K562 (cell line): ENCODE results near the gene CHN2. TPM values are rescaled to one million over a fixed set of nuclear protein-coding genes. Genes with fewer than 3 reads are reported as not detected.

Experiments used
- ATAC-seq: fragments of 200-7000 bp; cut with Tn5 transposase; 3 replicates; pipeline ENCODE4 v1.9.1; 2020; ENCODE audit warnings: moderate library complexity
- BruUV-seq: library from RNA; stranded (reverse); fragments of 400-500 nt; replicated peaks from 2 replicates; lab custom pipeline; 2021; lab: Mats Ljungman, UMichigan
- CTCF ChIA-PET: fragments of 300-600 bp; formaldehyde crosslinking; extraction: SDS; loops from one replicate; lab custom pipeline; 2021; ENCODE audit warnings: low intra/inter-chr PET ratio; lab: Yijun Ruan, JAX
- POLR2A ChIA-PET: fragments of 300-600, 350-650 bp; sonication (Branson Sonifier 250); formaldehyde crosslinking; extraction: SDS; loops from one replicate; lab custom pipeline; 2021; ENCODE audit warnings: antibody characterized with exemption, inconsistent platforms; lab: Yijun Ruan, JAX
- DNase-seq, 4 experiments: peaks; one replicate each; pipeline versions ENCODE4 v3.0.0 to v3.0.0-alpha.2; 2011 to 2018; ENCODE audit warnings: low spot score in 3 of 4, mixed read lengths in 3 of 4; ENCODE audit errors: extremely low read depth in 1 of 4
- FAIRE-seq: peaks from 2 replicates; lab custom pipeline; 2011; peaks lifted over from hg19 to GRCh38; lab: Jason Lieb, UNC
- H2AFZ ChIP-seq: 2 replicates; pipeline ENCODE4 v1.6.0; 2011; ENCODE audit warnings: low read depth, low read length, control low read depth, inconsistent platforms
- H3K27ac ChIP-seq: fragments of 200-600 bp; 3 replicates; pipeline ENCODE4 v1.8.0; 2011; ENCODE audit warnings: low read depth, mild to moderate bottlenecking, control low read depth, inconsistent platforms, low read length, moderate library complexity, mixed read lengths; ENCODE audit errors: extremely low read depth
- H3K27me3 ChIP-seq, 2 experiments: fragments of 300-600 bp in 1 of 2; 2 replicates in 1 of 2; 3 replicates in 1 of 2; pipeline versions ENCODE4 v1.6.0 to v1.8.0; 2011; ENCODE audit warnings: inconsistent platforms in 2 of 2, low read length in 2 of 2, mild to moderate bottlenecking in 1 of 2, mixed read lengths in 1 of 2, moderate library complexity in 1 of 2; ENCODE audit not compliant: control insufficient read depth in 2 of 2, insufficient read depth in 2 of 2
- H3K36me3 ChIP-seq: fragments of 300-600 bp; 3 replicates; pipeline ENCODE4 v1.8.0; 2011; ENCODE audit warnings: mild to moderate bottlenecking, low read length, inconsistent platforms; ENCODE audit not compliant: control insufficient read depth, insufficient read depth
- H3K4me1 ChIP-seq, 2 experiments: fragments of 200-600 bp in 1 of 2; replicated peaks in 1 of 2; 2 replicates in 1 of 2; 3 replicates in 1 of 2; pipeline versions ENCODE4 v1.5.1 to v1.8.0; 2011; ENCODE audit warnings: inconsistent platforms in 2 of 2, low read length in 2 of 2, mild to moderate bottlenecking in 1 of 2, mixed read lengths in 1 of 2, moderate library complexity in 1 of 2; ENCODE audit not compliant: control insufficient read depth in 2 of 2, insufficient read depth in 2 of 2
- H3K4me2 ChIP-seq: 2 replicates; pipeline ENCODE4 v1.6.1; 2011; ENCODE audit warnings: low read length, control low read depth, inconsistent platforms, mixed read lengths; ENCODE audit not compliant: insufficient read depth
- H3K4me3 ChIP-seq: fragments of 200-600 bp; sonication (generic), shearing (Covaris generic); 2 replicates; pipeline ENCODE4 v1.5.1; 2016; ENCODE audit warnings: control low read depth, inconsistent platforms
- H3K79me2 ChIP-seq: fragments of 200-600 bp; 3 replicates; pipeline ENCODE4 v1.8.0; 2011; ENCODE audit warnings: low read length, inconsistent platforms; ENCODE audit not compliant: control insufficient read depth, insufficient read depth
- H3K9ac ChIP-seq, 2 experiments: 2 replicates each; pipeline versions ENCODE4 v1.6.0 to v1.6.1; 2011; ENCODE audit warnings: low read depth in 2 of 2, low read length in 2 of 2, control low read depth in 1 of 2, inconsistent platforms in 1 of 2, mild to moderate bottlenecking in 1 of 2, mixed read lengths in 1 of 2; ENCODE audit not compliant: insufficient read depth in 1 of 2
- H3K9me1 ChIP-seq: one replicate; pipeline ENCODE4 v1.6.0; 2011; ENCODE audit warnings: inconsistent platforms, mild to moderate bottlenecking, low read length, moderate library complexity; ENCODE audit not compliant: control insufficient read depth, insufficient read depth
- H3K9me3 ChIP-seq: replicated peaks from 2 replicates; pipeline ENCODE4 v1.5.1; 2011; ENCODE audit warnings: low read depth, low read length, inconsistent platforms; ENCODE audit not compliant: control insufficient read depth, insufficient read depth
- H4K20me1 ChIP-seq: replicated peaks from 2 replicates; pipeline ENCODE4 v1.6.1; 2011; ENCODE audit warnings: low read length, inconsistent platforms, mixed read lengths; ENCODE audit not compliant: control insufficient read depth, insufficient read depth
- CREB3L1 ChIP-seq: fragments of 450-650 bp; IDR thresholded peaks from 2 replicates; pipeline ENCODE4 v1.6.1; 2014; ENCODE audit warnings: low read depth, mild to moderate bottlenecking, moderate library complexity, borderline replicate concordance
- CREBBP ChIP-seq: IDR thresholded peaks from one replicate; pipeline ENCODE4 v1.6.1; 2012; ENCODE audit warnings: low read depth, mild to moderate bottlenecking, control low read depth, inconsistent platforms, low read length
- E2F4 ChIP-seq: sonication (generic); formaldehyde crosslinking; IDR thresholded peaks from 2 replicates; pipeline ENCODE4 v1.8.0; 2022; ENCODE audit warnings: mild to moderate bottlenecking, low read depth, missing genetic modification reagents
- MXI1 ChIP-seq: IDR thresholded peaks from 2 replicates; pipeline ENCODE4 v1.6.1; 2011; ENCODE audit warnings: low read depth, mild to moderate bottlenecking, improper control_type of control experiment, low read length
- PHF8 ChIP-seq: fragments of 200-600 bp; sonication (generic); IDR thresholded peaks from 2 replicates; pipeline ENCODE4 v1.6.1; 2012; ENCODE audit warnings: mixed run types, mild to moderate bottlenecking, inconsistent platforms, low read length, moderate library complexity, borderline replicate concordance
- SIRT6 ChIP-seq: IDR thresholded peaks from one replicate; pipeline ENCODE4 v1.6.1; 2012; ENCODE audit warnings: low read depth, mild to moderate bottlenecking, control low read depth, inconsistent platforms, low read length, moderate library complexity
- ZBTB2 ChIP-seq: fragments of 450-650 bp; IDR thresholded peaks from 2 replicates; pipeline ENCODE4 v1.6.1; 2016; ENCODE audit warnings: antibody characterized with exemption
- ZFP36 ChIP-seq: fragments of 150-350 bp; IDR thresholded peaks from 2 replicates; pipeline ENCODE4 v1.6.1; 2018; ENCODE audit warnings: low read length, low read depth; ENCODE audit not compliant: partially characterized antibody
- WGBS: fragments of 100-300 bp; shearing (Covaris generic); methylation state at CpG from one replicate; pipeline ENCODE4 v1.1.6; 2016; ENCODE audit warnings: low coverage, mixed read lengths; ENCODE audit not compliant: insufficient coverage; ENCODE audit errors: missing lambda C conversion rate; 5-methylcytosine and 5-hydroxymethylcytosine counted together
- in situ Hi-C: fragments of 300-500 bp; cut with MboI; formaldehyde crosslinking; loops from 4 replicates; pipeline ENCODE4 v1.15.0; 2018; ENCODE audit warnings: inconsistent platforms, mixed read lengths
- intact Hi-C: fragments of 100-400 bp; cut with micrococcal nuclease; formaldehyde crosslinking; loops from 2 replicates; pipeline ENCODE4 v1.14.2; 2022
- polyA plus RNA-seq, 8 experiments: library from polyadenylated mRNA; depleted of rRNA in 4 of 8; stranded (reverse) in 5 of 8; unstranded in 3 of 8; fragments of >200 nt; fragmentation: Nextera tagmentation in 2 of 8; fragmentation: Illumina TruSeq in 1 of 8; extraction: Ambion mirVana in 2 of 8; extraction: Trizol in 1 of 8; gene quantifications; 2 replicates each; pipeline versions ENCODE4 v1.2.1 to v1.2.3, GENCODE V29; 2011 to 2014; ENCODE audit warnings: inconsistent platforms in 1 of 8, missing spikeins in 1 of 8
- total RNA-seq, 7 experiments: library from RNA; depleted of rRNA in 6 of 7; stranded (reverse); fragments of >200 nt in 6 of 7; fragmentation: Illumina TruSeq in 2 of 7; extraction: Trizol in 2 of 7; gene quantifications; 2 replicates each; pipeline versions ENCODE4 v1.2.1 to v1.2.3, GENCODE V29; 2011 to 2021; ENCODE audit warnings: low replicate concordance in 1 of 7

Gene CHN2
- total and polyA plus RNA-seq, 9 of the 15 experiments (the other 6 are each of a cell fraction or from before 2014, with no cell fraction given) = 0.12 to 2.1 (median 0.31) TPM; not detected in 1

- no peak for ATAC-seq
- Histone ChIP-seq H3K36me3 (no peaks in the 10 kb centered on the region), H2AFZ (no peak overlapping the region), H4K20me1 (no peaks in the 10 kb centered on the region), H3K79me2 (no peaks in the 10 kb centered on the region), H3K27ac (no peak overlapping the region), H3K4me1 (no peaks in the 10 kb centered on the region), H3K4me2 (no peak overlapping the region), H3K27me3 (peaks cover 5 to 10% of the 10 kb centered on the region in 2 experiments; a peak in 4 of 5 replicates), H3K4me3 (no peak overlapping the region), H3K9me1 (no peaks in the 10 kb centered on the region), H3K9me3 (no peaks in the 10 kb centered on the region), H3K9ac (no peak overlapping the region)
- FAIRE-seq = no peak
- no TSS peak for BruUV-seq
- WGBS = 17% methylated on average over 5 of the region's 5 CpGs
- intact Hi-C loops (no loop called here), in situ Hi-C loops (no loop called here)
- DNase-seq = no peak
- CTCF ChIA-PET = no interaction called here
- TF ChIP-seq CREB3L1 (no peak), PHF8 (no peak), E2F4 (no peak), ZFP36 (no peak), MXI1 (no peak), CREBBP (no peak), SIRT6 (no peak), ZBTB2 (no peak)
- POLR2A ChIA-PET = interaction anchor here (0.6 kb wide), 1 partner anchor 21 kb away, joined by 3 read pairs; no protein-coding TSS in a partner anchor
These were observed 135.6 kb downstream of the CHN2 start for GRCh38 chr7:29330136-29330535.
